ENCODE measurements around the gene SLC39A12.
"Not testable (repeated sequence)": the region's sequence is repeated elsewhere in the genome, so short reads cannot be mapped to it uniquely, and the experiment has no call there.

SLC39A12 gene

GRCh38 chr10:17951868-17952371 lies at the start of gene SLC39A12:
Gene SLC39A12, plus strand, starts transcription at chr10:17951918. Its CDS starts 1,359 bp downstream, at chr10:17953277.
- DNase-seq: no peak

- DNase-seq: no peak
Measured at GRCh38 chr10:17904564-17904963, 47.2 kb upstream of the SLC39A12 start.

GRCh38 chr10:17905491-17905890 lies 46.2 kb upstream of the SLC39A12 start:
- no peak for DNase-seq

- no peak for DNase-seq
Measured at GRCh38 chr10:17906002-17906401, 45.7 kb upstream of the SLC39A12 start.

- DNase-seq: no peak
Measured at GRCh38 chr10:17907641-17908040, 44.1 kb upstream of the SLC39A12 start.

- DNase-seq: peak; percentile 28
Measured at GRCh38 chr10:17910125-17910789, 41.5 kb upstream of the SLC39A12 start.

GRCh38 chr10:17912754-17913153 lies 39.0 kb upstream of the SLC39A12 start:
- no peak for DNase-seq

GRCh38 chr10:17913604-17914003 lies 38.1 kb upstream of the SLC39A12 start:
- DNase-seq: no peak

- DNase-seq: no peak
Measured at GRCh38 chr10:17914169-17915045, 37.3 kb upstream of the SLC39A12 start.

GRCh38 chr10:17915181-17915580 lies 36.5 kb upstream of the SLC39A12 start:
- DNase-seq: no peak

- no peak for DNase-seq
Measured at GRCh38 chr10:17918187-17918903, 33.4 kb upstream of the SLC39A12 start.

GRCh38 chr10:17921378-17921777 lies 30.3 kb upstream of the SLC39A12 start:
- DNase-seq: no peak

GRCh38 chr10:17923728-17924127 lies 28.0 kb upstream of the SLC39A12 start:
- DNase-seq: no peak

- no peak for DNase-seq
Measured at GRCh38 chr10:17943033-17943745, 8.5 kb upstream of the SLC39A12 start.

GRCh38 chr10:17950269-17950668 lies 1.4 kb upstream of the SLC39A12 start:
- not testable (repeated sequence) for DNase-seq

- DNase-seq: no peak
Measured at GRCh38 chr10:17950726-17951125, 992 bp upstream of the SLC39A12 start.

- DNase-seq: not testable (repeated sequence)
Measured at GRCh38 chr10:17954372-17954771, 2.7 kb downstream of the SLC39A12 start.

GRCh38 chr10:17954861-17955260 lies 3.1 kb downstream of the SLC39A12 start:
- no peak for DNase-seq

GRCh38 chr10:17958049-17958448 lies 6.3 kb downstream of the SLC39A12 start:
- no peak for DNase-seq

GRCh38 chr10:17959870-17960269 lies 8.2 kb downstream of the SLC39A12 start:
- DNase-seq: no peak

- DNase-seq: no peak
Measured at GRCh38 chr10:17961551-17962422, 10.1 kb downstream of the SLC39A12 start.

- DNase-seq: no peak
Measured at GRCh38 chr10:17963431-17963830, 11.7 kb downstream of the SLC39A12 start.
